Measurements from ENCODE around the gene DIAPH3.

Gene DIAPH3

GRCh38 chr13:59673286-59673685, 490.4 kb downstream of the DIAPH3 start:
- no peak for DNase-seq (ENCODE audit: extremely low spot score)
- POLR2A ChIA-PET = no interaction called here
- TF ChIP-seq, protein P1, sequence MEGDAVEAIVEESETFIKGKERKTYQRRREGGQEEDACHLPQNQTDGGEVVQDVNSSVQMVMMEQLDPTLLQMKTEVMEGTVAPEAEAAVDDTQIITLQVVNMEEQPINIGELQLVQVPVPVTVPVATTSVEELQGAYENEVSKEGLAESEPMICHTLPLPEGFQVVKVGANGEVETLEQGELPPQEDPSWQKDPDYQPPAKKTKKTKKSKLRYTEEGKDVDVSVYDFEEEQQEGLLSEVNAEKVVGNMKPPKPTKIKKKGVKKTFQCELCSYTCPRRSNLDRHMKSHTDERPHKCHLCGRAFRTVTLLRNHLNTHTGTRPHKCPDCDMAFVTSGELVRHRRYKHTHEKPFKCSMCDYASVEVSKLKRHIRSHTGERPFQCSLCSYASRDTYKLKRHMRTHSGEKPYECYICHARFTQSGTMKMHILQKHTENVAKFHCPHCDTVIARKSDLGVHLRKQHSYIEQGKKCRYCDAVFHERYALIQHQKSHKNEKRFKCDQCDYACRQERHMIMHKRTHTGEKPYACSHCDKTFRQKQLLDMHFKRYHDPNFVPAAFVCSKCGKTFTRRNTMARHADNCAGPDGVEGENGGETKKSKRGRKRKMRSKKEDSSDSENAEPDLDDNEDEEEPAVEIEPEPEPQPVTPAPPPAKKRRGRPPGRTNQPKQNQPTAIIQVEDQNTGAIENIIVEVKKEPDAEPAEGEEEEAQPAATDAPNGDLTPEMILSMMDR (IDR thresholded peaks at IDR 0.05; ENCODE audit: control extremely low read depth, extremely low read depth, low read depth, missing control alignments) = no peak
- CTCF ChIA-PET = no interaction called here

- ChIA-PET CTCF (interaction anchor here (1.1 to 5.6 kb wide), 3 partner anchors 9 to 19 kb away, joined by 3 to 48 read pairs (median 3); no protein-coding TSS in a partner anchor), POLR2A (no interaction called here)
- no peak for DNase-seq (ENCODE audit: extremely low spot score)
- TF ChIP-seq, protein P1 (IDR thresholded peaks at IDR 0.05; ENCODE audit: control extremely low read depth, extremely low read depth, low read depth, missing control alignments) = no peak
Measured at GRCh38 chr13:59672445-59672844, 491.3 kb downstream of the DIAPH3 start.

- POLR2A ChIA-PET = no interaction called here
- TF ChIP-seq, protein P1 (IDR thresholded peaks at IDR 0.05; ENCODE audit: control extremely low read depth, extremely low read depth, low read depth, missing control alignments) = no peak
- DNase-seq (ENCODE audit: extremely low spot score) = no peak
- CTCF ChIA-PET = interaction anchor here (1.1 to 5.6 kb wide), 3 partner anchors 10 to 19 kb away, joined by 3 to 48 read pairs (median 3); no protein-coding TSS in a partner anchor
Measured at GRCh38 chr13:59671881-59672280, 491.8 kb downstream of the DIAPH3 start.

GRCh38 chr13:59666504-59666903, 497.2 kb downstream of the DIAPH3 start:
- POLR2A ChIA-PET = no interaction called here
- DNase-seq (ENCODE audit: extremely low spot score) = peak; percentile 15
- TF ChIP-seq, protein P1 (IDR thresholded peaks at IDR 0.05; ENCODE audit: control extremely low read depth, extremely low read depth, low read depth, missing control alignments) = no peak
- CTCF ChIA-PET = interaction anchor here (1.0 to 1.2 kb wide), 3 partner anchors 9 to 275 kb away, joined by 3 read pairs; no protein-coding TSS in a partner anchor

DNA sequence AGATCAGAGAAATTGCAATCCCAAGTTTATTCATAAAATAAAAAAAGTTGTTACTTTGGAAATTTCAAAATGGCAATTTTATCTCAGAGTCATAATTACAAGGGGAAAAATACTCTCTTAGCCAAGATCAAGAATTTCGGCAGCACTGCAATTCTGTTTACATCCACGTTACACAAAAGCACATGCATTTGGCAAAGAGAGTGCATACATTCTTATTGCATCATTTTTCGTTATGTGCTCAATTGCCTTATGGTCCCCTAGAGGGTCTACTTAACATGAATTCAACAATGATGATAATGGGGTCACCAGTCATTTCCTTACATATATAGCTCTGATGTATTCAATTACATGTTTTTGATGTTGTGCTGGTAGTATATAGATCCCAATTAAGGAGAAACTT, 498.0 kb downstream of the DIAPH3 start:
- no peak for DNase-seq (ENCODE audit: extremely low spot score)
- TF ChIP-seq, protein P1 (IDR thresholded peaks at IDR 0.05; ENCODE audit: control extremely low read depth, extremely low read depth, low read depth, missing control alignments) = no peak
- CTCF ChIA-PET = interaction anchor here (1.0 to 1.2 kb wide), 2 partner anchors 249 to 274 kb away, joined by 3 read pairs; no protein-coding TSS in a partner anchor
- POLR2A ChIA-PET = no interaction called here

DNA sequence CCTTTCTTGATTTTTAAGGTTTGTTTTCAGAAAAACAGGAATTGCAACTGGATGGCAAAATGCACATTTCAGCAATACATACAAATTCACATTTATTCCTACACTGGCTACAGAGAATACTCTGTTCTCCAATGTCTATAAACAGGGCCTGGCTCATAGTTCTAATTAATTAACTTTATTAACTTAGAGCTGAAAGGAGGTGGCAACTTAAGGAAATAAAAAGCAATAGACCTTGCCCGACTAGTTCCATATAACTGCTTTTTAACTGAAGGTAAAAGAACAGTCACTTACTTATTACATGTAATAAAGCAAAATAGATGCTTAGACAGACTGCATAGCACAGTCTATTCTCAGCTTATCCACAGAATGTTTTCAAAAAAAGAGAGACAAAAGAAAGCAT, 498.5 kb downstream of the DIAPH3 start:
- ChIA-PET POLR2A (no interaction called here), CTCF (interaction anchor here (1.2 kb wide), 1 partner anchor 249 kb away, joined by 3 read pairs; no protein-coding TSS in a partner anchor)
- TF ChIP-seq, protein P1 (IDR thresholded peaks at IDR 0.05; ENCODE audit: control extremely low read depth, extremely low read depth, low read depth, missing control alignments) = no peak
- DNase-seq (ENCODE audit: extremely low spot score) = no peak

Data from GM10248 (cell line).